ENCODE measurements around the gene CCDC69. TPM values are rescaled to one million over a fixed set of nuclear protein-coding genes. Genes with fewer than 3 reads are reported as not detected.

CCDC69 gene
- total RNA-seq, 3 donors from 2014 or later = 8.8 to 190 (median 23.4) TPM

DNA sequence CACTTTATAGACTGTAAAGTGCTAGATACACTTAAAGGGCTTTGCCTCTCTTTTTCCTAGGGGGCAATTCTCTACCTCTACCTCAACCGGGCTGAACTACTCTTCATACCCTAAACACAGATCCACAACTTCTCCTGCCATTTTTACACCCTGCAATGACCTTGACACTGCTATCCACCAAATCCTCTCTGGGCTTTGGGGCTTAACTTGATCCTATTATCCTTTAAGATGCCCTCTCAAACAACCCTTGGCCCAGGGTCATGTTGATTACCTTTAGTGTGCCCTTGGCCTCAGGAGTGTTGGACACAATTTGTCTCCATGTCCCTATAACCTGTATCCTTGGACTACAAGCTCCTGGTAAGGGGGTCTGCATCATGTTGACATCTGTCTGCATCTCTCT, 85.8 kb downstream of the CCDC69 start:
- ATAC-seq (no peak), DNase-seq (no peak)
- Histone ChIP-seq H3K4me3 (no peak overlapping the region), H3K4me1 (ENCODE audit: low read depth) (peaks cover 11% of the 10 kb centered on the region), H3K9me3 (no peaks in the 10 kb centered on the region), H3K36me3 (ENCODE audit: low read depth) (no peaks in the 10 kb centered on the region)
- intact Hi-C loops (cut with DNase I, micrococcal nuclease) = no loop called here
- TF ChIP-seq, protein P1, sequence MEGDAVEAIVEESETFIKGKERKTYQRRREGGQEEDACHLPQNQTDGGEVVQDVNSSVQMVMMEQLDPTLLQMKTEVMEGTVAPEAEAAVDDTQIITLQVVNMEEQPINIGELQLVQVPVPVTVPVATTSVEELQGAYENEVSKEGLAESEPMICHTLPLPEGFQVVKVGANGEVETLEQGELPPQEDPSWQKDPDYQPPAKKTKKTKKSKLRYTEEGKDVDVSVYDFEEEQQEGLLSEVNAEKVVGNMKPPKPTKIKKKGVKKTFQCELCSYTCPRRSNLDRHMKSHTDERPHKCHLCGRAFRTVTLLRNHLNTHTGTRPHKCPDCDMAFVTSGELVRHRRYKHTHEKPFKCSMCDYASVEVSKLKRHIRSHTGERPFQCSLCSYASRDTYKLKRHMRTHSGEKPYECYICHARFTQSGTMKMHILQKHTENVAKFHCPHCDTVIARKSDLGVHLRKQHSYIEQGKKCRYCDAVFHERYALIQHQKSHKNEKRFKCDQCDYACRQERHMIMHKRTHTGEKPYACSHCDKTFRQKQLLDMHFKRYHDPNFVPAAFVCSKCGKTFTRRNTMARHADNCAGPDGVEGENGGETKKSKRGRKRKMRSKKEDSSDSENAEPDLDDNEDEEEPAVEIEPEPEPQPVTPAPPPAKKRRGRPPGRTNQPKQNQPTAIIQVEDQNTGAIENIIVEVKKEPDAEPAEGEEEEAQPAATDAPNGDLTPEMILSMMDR (IDR thresholded peaks at IDR 0.05) = no peak

GRCh38 chr5:151137067-151137825, 86.6 kb downstream of the CCDC69 start:
- TF ChIP-seq, protein P1 (IDR thresholded peaks at IDR 0.05) = no peak
- Histone ChIP-seq H3K36me3 (ENCODE audit: low read depth) (no peaks in the 10 kb centered on the region), H3K4me3 (no peak overlapping the region), H3K4me1 (ENCODE audit: low read depth) (peaks cover 13% of the 10 kb centered on the region), H3K9me3 (no peaks in the 10 kb centered on the region)
- DNase-seq (no peak), ATAC-seq (no peak)
- intact Hi-C loops (cut with DNase I, micrococcal nuclease) = no loop called here

DNA sequence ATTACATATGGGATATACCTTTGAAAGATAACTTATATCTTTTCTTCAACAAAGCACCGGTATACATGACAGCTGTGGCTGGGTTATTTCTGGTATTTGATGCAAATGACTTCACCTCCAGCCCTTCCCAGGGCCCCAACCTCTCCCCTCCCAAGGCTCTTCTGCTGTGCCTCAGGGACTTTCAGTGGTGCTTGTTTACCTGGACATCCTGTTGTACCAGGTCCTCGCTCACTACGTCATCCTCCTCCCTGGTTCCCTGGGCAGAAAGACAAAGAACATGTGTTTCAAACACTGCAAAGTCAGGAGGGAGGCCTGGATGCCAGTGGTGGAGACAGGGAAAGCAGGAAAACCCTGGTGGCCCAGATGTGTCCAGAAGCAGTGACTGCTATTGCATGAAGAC, 89.7 kb downstream of the CCDC69 start:
- no peak for DNase-seq
- no peaks in the 10 kb centered on the region for H3K9me3 ChIP-seq
- ATAC-seq = no peak
- no peak overlapping the region for H3K4me3 ChIP-seq
- no peaks in the 10 kb centered on the region for H3K36me3 ChIP-seq (ENCODE audit: low read depth)
- peaks cover 2% of the 10 kb centered on the region for H3K4me1 ChIP-seq (ENCODE audit: low read depth)
- intact Hi-C loops (cut with DNase I, micrococcal nuclease) = no loop called here
- TF ChIP-seq, protein P1 (IDR thresholded peaks at IDR 0.05) = no peak

- ATAC-seq (peak; percentile 38), DNase-seq (no peak)
- Histone ChIP-seq H3K4me1 (ENCODE audit: low read depth) (peaks cover 2% of the 10 kb centered on the region), H3K9me3 (no peaks in the 10 kb centered on the region), H3K4me3 (no peak overlapping the region), H3K36me3 (ENCODE audit: low read depth) (no peaks in the 10 kb centered on the region)
- TF ChIP-seq, protein P1 (IDR thresholded peaks at IDR 0.05) = no peak
- intact Hi-C loops (cut with DNase I, micrococcal nuclease) = no loop called here
Measured at GRCh38 chr5:151132963-151133362, 90.9 kb downstream of the CCDC69 start.

Other genes starting within 250 kb of the CCDC69 start
- gene GPX3, start 203.5 kb downstream of the CCDC69 start, total RNA-seq = 100 to 1,000 TPM in 2 of 3 donors, 10 to 100 TPM in 1; 44.6 to 460 (median 147) TPM
- 100 to 1,000 TPM; 140 to 218 (median 156) TPM for gene TNIP1, start 143.1 kb downstream of the CCDC69 start, total RNA-seq
- gene ANXA6, start 66.3 kb downstream of the CCDC69 start, total RNA-seq = 100 to 1,000 TPM in 1 of 3 donors, 10 to 100 TPM in 2; 21.4 to 180 (median 68.0) TPM
- 10 to 100 TPM; 22.0 to 32.1 (median 30.9) TPM for gene GM2A, start 29.1 kb upstream of the CCDC69 start, total RNA-seq
- gene SLC36A3, start 79.7 kb upstream of the CCDC69 start, total RNA-seq = not detected
- not detected for gene SLC36A2, start 123.5 kb upstream of the CCDC69 start, total RNA-seq
- 100 to 1,000 TPM in 1 of 3 donors, 10 to 100 TPM in 2; 38.1 to 105 (median 55.2) TPM for gene SLC36A1, start 223.5 kb upstream of the CCDC69 start, total RNA-seq

Data from mucosa of descending colon (tissue), 3 donors.